Activated T-cell treated with anti-CD3 and anti-CD28 coated beads for 48 hours (primary cell): Measurements from ENCODE around the gene JAKMIP1.

Experiments
- DNase-seq: peaks from one replicate; pipeline ENCODE4 v3.0.0-alpha.2; 2020; ENCODE audit warnings: low read depth

The JAKMIP1 gene

DNA sequence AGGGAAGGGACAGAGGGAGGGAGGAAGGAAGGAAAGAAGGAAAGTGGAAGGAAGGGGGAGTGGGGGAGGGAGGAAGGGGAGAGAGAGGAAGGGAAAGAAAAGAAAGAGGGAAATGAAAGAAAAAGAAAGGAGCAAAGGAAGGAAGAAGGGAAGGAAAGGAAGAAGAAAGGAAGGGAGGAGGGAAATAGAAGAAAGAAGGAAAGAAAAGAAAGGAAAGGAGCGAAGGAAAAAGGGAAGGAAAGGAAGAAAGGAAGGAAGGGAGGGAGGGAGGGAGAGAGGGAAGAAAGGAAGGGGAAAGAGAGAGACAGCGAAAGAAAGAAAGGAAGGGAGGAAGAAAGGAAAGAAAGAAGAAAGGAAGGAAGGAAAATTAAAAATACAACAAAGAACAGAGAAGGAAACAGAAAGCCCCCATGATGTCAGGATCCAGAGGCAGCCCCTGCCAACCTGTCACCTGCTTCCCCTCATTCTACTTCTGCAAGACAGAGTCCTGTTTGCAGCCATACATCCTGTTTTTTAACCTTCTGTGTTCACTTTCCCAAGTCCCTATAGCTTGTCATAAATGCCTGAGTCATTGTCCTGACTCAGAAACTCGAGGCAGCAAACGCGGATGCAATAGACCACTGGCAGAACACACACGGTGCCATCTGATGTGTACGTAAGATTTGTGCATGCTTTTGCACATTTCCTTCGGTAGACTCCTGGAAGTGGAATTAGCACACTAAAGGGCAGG, 105.2 kb downstream of the JAKMIP1 start:
- DNase-seq: no peak

DNA sequence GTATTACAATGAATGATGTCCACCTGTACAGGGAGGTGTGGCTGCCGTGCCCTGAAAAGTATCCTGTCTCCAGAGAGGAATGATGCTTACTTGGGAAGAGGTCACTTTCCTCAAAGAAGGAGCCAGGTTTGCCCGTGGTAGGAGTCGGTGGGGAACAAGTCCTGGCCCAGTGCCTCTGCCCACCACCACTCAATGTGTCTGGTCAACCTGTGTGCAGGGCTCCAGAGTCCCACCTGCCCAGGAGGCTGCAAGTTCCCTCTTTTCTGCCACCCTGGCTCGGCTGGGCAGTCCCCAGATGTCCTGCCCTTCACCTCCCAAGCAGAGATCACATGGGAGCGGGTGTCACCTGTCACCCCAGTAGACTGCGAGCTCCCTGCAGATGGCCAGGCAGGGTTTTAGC, 106.7 kb downstream of the JAKMIP1 start:
- DNase-seq: no peak

- no peak for DNase-seq
Measured at GRCh38 chr4:6092971-6093370, 107.4 kb downstream of the JAKMIP1 start.

GRCh38 chr4:6092131-6092530, 108.2 kb downstream of the JAKMIP1 start:
- DNase-seq: no peak

DNA sequence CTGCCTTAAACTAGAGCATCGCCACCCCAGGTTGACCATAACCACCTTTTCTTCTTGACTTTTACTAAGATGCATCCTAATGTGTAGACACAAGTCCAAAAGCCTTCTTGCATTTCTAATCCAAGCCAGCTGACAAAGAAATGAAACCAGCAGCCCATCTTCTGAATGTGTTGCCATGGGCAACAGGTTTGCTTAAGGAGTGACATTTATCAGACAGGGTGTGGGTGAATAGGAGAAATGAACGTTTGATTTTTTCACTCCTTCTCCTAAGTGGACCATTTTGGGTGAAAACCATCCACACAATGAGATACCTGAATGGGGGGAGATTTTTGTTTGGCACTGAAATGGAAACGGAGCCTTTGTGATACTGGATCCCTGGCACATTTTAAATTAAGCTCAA, 109.4 kb downstream of the JAKMIP1 start:
- no peak for DNase-seq

DNA sequence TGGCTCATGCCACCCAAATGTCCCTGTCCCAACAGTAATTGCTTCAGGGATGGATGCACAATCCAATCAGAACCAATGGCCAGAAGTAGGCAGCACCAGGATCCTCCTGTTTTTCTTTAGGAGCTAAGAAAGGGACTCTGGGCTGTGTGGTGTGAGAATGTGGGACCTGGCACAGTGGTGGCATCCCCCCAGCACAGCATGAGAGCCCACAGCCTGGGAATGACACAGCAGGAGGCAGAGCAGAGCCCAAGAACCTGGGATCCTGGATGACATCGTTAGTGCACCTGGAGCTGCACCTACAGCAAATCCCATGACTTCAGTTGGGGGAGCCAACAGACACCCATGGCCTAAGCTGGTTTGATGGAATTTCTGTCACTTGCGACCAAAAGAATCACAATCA, 111.4 kb downstream of the JAKMIP1 start:
- DNase-seq: no peak

- DNase-seq: no peak
Measured at GRCh38 chr4:6087669-6088341, 112.5 kb downstream of the JAKMIP1 start.

GRCh38 chr4:6086846-6087245, 113.5 kb downstream of the JAKMIP1 start:
- DNase-seq: no peak

GRCh38 chr4:6085691-6086628, 114.4 kb downstream of the JAKMIP1 start:
- DNase-seq: no peak

- no peak for DNase-seq
Measured at GRCh38 chr4:6085028-6085690, 115.2 kb downstream of the JAKMIP1 start.

DNA sequence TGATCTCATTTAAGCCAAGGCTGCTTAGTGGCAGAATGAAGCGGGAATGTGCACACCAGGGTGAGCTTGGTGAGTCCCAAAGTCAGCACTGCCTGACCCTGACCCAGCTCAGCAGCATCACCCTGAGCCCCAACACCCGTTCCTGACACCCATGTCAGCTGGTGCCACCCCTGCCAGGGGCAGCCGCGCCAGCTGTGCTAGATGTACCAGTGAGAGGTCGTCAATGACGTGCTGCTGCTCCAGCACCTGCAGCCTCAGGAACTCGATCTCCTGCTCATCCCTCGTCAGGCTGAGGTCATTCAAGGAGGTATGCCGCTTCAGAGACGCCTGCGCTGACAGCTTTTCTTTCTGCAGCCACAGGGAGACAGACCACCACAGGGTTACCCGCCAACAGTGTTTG, 120.4 kb downstream of the JAKMIP1 start:
- no peak for DNase-seq

GRCh38 chr4:6078560-6078959, 121.8 kb downstream of the JAKMIP1 start:
- DNase-seq: no peak

DNA sequence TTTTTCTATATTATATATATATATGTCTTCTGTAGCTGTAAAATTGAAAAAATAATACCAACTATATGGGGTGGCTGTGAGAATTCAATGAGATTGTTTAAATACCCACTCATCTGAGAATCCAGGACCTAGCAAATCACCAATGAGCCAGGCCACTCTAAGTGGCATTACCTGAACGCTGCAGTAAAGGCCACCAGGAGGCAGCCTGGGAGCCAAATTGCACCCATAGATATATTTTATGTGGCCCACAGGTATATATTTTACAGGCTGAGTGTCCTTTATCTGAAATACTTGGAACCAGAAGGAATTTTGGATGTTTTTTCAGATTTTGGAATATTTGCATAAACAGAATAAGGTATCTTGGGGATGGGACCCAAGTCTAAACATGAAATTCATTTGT, 124.0 kb downstream of the JAKMIP1 start:
- DNase-seq: no peak

DNA sequence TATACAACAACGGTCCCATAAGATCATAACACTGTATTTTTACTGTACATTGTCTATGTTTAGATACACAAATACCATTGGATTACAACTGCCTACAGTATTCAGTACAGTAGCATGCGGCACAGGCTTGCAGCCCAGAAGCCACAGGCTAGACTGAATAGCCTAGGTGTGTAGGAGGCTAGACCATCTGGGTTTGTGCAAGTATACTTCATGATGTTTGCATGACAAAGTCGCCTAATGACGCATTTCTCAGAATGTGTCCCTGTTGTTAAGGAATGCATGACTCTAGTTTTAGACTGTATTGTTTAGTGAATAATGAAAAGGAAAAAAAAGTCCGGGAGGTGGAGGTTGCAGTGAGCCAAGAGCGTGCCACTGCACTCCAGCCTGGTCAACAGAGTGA, 125.6 kb downstream of the JAKMIP1 start:
- DNase-seq: no peak

DNA sequence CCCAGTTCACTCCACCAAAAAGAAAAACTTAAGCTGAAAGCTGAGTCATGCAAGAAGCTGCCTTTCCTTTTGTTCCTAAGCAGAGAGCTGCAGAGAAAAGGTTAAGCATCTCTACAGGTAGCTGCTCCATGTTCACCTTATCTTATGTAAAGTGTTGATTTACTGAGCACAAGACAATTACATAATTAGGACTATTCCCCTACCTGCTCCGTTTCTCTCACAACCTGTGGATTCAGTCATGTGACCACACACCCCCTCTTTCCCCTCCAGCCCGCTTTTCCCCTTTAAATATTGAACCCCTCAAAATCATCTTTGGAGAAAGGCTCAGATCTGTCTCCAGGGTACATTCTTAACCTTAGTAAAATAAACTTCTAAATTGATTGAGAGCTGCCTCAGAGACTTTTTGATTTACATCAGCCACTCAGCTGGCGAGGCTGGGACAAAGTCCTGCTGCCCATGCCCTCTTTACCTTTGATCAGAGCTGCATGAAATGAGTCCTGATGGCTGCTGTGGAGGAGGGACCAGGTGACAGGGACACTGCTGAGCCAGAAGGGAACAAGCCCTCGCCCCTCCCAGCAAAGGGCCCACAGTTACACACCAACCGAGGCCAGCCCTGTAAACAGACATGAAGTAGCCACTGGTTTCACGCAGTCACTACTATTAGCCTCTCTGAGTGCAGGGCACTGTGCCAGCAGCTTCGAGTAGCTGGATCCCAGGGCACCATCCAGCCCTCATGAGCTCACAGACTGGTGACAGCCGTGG, 128.2 kb downstream of the JAKMIP1 start:
- no peak for DNase-seq

GRCh38 chr4:6071191-6071958, 129.0 kb downstream of the JAKMIP1 start:
- no peak for DNase-seq

DNA sequence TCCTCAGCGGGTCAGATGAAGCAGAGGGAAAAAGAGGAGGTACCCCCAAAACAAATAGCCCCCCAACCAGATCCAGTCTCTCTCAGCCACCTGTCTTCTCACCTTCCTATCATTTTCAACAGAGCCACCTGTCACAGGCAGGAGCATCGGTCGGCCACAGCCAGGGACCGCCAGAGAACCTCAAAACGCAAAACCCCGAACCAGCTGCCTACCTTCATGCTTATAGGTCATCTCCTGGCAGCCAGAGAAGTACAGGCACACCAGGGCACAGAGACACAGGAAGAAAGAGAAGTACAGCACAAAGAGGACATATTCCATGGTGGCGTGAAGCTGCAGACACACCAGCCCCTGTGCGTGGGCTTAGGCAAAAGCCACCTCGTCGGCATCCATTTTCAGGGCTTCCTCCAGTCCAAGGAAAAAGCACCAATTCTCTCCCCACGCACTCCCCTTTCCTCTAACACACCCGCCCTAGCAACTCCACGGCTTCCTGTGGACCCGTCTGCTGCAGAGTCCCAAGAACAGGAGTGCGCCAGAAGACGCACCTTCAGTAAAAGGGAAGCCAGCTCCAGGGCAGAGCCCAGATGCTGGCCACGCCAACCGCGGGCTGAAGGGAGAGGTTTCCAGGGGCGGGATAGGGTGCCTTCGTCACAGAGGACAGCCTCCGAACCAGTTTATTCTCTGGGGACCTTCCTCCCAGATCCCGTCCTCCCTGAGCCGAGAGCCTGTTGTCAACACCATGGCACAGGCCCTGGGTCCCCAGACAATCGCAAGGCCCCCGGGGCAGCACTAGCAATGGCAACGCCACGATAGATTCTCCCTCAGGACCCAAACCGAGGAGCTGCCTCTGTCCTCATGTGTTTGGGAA, 130.3 kb downstream of the JAKMIP1 start:
- DNase-seq: no peak

DNA sequence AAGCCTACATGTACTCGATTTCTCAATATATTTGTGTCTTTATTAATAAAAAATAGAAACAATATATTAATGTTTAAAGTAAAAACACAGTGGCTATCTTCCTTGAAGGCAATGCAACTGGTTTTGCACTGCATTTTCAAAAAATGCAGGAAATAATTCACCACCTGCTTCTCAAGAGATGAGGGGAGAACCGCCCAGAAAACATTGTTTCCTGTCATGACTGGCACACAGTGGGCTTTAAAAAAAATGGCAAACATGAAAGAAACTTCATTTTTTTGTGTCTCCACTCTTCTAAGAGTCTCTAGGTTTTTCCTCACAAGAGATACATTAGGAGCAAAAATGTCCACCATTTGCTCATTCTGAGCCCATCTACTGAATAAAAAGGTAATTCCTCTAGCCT, 131.4 kb downstream of the JAKMIP1 start:
- no peak for DNase-seq

DNA sequence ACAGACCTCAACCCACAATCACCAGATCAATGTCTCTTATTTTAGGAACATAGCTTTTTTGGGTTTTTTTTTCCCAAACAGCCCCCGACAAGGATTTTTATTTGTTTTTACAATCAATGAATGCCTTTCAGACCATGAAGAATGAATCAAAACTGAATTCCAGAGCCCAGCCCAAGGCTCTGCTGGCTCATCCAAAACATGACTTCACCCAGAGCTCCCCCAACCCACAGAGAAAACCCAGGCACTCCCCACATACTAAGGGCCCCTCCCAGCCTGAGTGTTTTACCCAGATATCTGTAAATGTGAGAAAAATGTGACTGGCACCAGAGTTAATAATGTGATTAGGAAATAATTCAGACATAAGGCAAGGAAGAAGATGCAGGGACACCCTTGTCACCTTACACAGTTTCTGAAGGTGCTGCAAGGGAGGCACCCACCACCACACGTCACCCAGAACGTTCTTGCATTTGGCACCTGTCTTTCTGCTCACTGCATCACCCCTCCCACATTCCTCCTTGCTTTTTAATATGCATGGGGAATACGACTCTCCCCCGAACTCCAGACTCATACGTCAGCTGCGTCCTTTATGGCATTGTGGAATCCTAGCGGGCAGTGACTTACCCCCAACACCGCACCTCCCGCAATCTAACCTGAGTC, 134.3 kb downstream of the JAKMIP1 start:
- DNase-seq: no peak
